Psoas muscle (tissue), 8 donors: Measurements from ENCODE around the gene TMEM185B. TPM values are rescaled to one million over a fixed set of nuclear protein-coding genes. Genes with fewer than 3 reads are reported as not detected.

Experiments used
- ATAC-seq, 4 donors: fragments of 200-7000 bp; cut with Tn5 transposase; one replicate each; pipeline ENCODE4 v1.9.1; 2020; ENCODE audit warnings: moderate library complexity in 3 of 4, mild to moderate bottlenecking in 2 of 4
- DNase-seq, 2 donors: peaks; one replicate each; pipeline ENCODE4 v3.0.0-alpha.2; 2020
- H3K27ac ChIP-seq: fragments of 200-600 bp; one replicate; pipeline ENCODE4 v1.8.0; 2022
- H3K27me3 ChIP-seq, 3 donors: fragments of 200-600 bp in 1 of 3; one replicate each; pipeline versions ENCODE4 v1.6.1 to v1.8.0; 2013 to 2022; ENCODE audit warnings: low read length in 2 of 3, mild to moderate bottlenecking in 2 of 3, moderate library complexity in 1 of 3; ENCODE audit not compliant: insufficient read depth in 3 of 3
- H3K36me3 ChIP-seq, 2 donors: fragments of 200-600 bp in 1 of 2; one replicate each; pipeline versions ENCODE4 v1.6.1 to v1.8.0; 2013 to 2022; ENCODE audit warnings: low read depth in 1 of 2, mild to moderate bottlenecking in 1 of 2, moderate library complexity in 1 of 2; ENCODE audit not compliant: insufficient read depth in 1 of 2
- H3K4me1 ChIP-seq: fragments of 200-600 bp; one replicate; pipeline ENCODE4 v1.8.0; 2022
- H3K4me3 ChIP-seq: fragments of 200-600 bp; one replicate; pipeline ENCODE4 v1.8.0; 2022; ENCODE audit warnings: mild to moderate bottlenecking
- H3K9me3 ChIP-seq: fragments of 200-600 bp; one replicate; pipeline ENCODE4 v1.8.0; 2022
- CTCF ChIP-seq: fragments of 200-600 bp; IDR thresholded peaks from one replicate; pipeline ENCODE4 v1.8.0; 2022; ENCODE audit warnings: antibody characterized with exemption
- WGBS, 3 donors: extraction: QIAGEN DNeasy Blood & Tissue Kit; methylation state at CpG; one replicate each; pipeline versions ENCODE4 v1.1.6 to v1.1.7; 2013; 5-methylcytosine and 5-hydroxymethylcytosine counted together
- intact Hi-C, 2 donors: fragments of 100-400 bp; cut with DNase I; formaldehyde crosslinking; loops; one replicate each; pipeline versions ENCODE4 v1.11.0 to v1.14.2; 2022
- polyA plus RNA-seq, 3 donors: library from polyadenylated mRNA; stranded (reverse); fragments of 200-250 nt; gene quantifications; one replicate each; pipeline ENCODE4 v1.2.3, GENCODE V29; 2013
- total RNA-seq, 4 donors: library from RNA; stranded (reverse); fragmentation: NEBNext Ultra II Directional in 2 of 4; extraction: Animal tissue kit (Norgen Biotek cat#: 25700) in 2 of 4; gene quantifications; one replicate each; pipeline versions ENCODE4 v1.2.1 to v1.2.4, GENCODE V29; 2021 to 2023
- donor health status: healthy with polysubstance abuse.
- donor health status: DM: no; HTN: no; CAD: no; lungs with moderate emphysema.
- donor health status: Bipolar disorder and iron deficiency.
- donor health status: healthy.
- donor health status: DM: yes; HTN: yes; CAD: no.
- donor health status: DM: no; HTN: no; CAD: no.
- donor health status: DM: no; HTN: no; CAD: no.
- donor health status: DM: yes; HTN: yes; CAD: no.

Gene TMEM185B
- total and polyA plus RNA-seq, 7 donors: 10.4 to 28.1 (median 15.3) TPM

GRCh38 chr2:120231974-120232635, 8.9 kb upstream of the TMEM185B start:
- no peak for TF ChIP-seq CTCF
- intact Hi-C loops: no loop called here
- peaks cover 0 to 2% (median 0%) of the 10 kb centered on the region in 3 donors for H3K27me3 ChIP-seq
- no peaks in the 10 kb centered on the region for H3K36me3 ChIP-seq
- peak overlapping the region; percentile 60 for H3K4me3 ChIP-seq
- H3K27ac ChIP-seq: peak overlapping the region; percentile 24
- peak in 3 of 4 donors; percentile 31 to 73 (median 55) for ATAC-seq
- no peaks in the 10 kb centered on the region for H3K9me3 ChIP-seq
- peak in 1 of 2 donors; percentile 46 for DNase-seq
- H3K4me1 ChIP-seq: peaks cover 18% of the 10 kb centered on the region
- WGBS, 3 donors: 13 to 35% (median 20%) methylated on average over 15 of the region's 15 CpGs

GRCh38 chr2:120231564-120231973, 8.4 kb upstream of the TMEM185B start:
- no peaks in the 10 kb centered on the region for H3K36me3 ChIP-seq
- intact Hi-C loops: no loop called here
- no peak overlapping the region for H3K27ac ChIP-seq
- no peaks in the 10 kb centered on the region for H3K9me3 ChIP-seq
- WGBS, 3 donors: 76 to 93% (median 82%) methylated on average over 4 of the region's 4 CpGs
- ATAC-seq (peak in 3 of 4 donors; percentile 21 to 31 (median 27)), DNase-seq (peak in 1 of 2 donors; percentile 23)
- TF ChIP-seq CTCF: no peak
- peaks cover 18% of the 10 kb centered on the region for H3K4me1 ChIP-seq
- H3K27me3 ChIP-seq: no peaks in the 10 kb centered on the region
- H3K4me3 ChIP-seq: peak overlapping the region; percentile 60

GRCh38 chr2:120230515-120231471, 7.6 kb upstream of the TMEM185B start:
- no peak for TF ChIP-seq CTCF
- DNase-seq (peak in 1 of 2 donors; percentile 20), ATAC-seq (no peak)
- WGBS, 3 donors: 76 to 90% (median 79%) methylated on average over 17 of the region's 17 CpGs
- Histone ChIP-seq H3K36me3 (no peaks in the 10 kb centered on the region), H3K4me3 (peak overlapping the region; percentile 60), H3K27ac (no peak overlapping the region), H3K4me1 (peaks cover 18% of the 10 kb centered on the region), H3K27me3 (no peaks in the 10 kb centered on the region), H3K9me3 (no peaks in the 10 kb centered on the region)
- intact Hi-C loops: no loop called here

GRCh38 chr2:120229341-120229740, 6.1 kb upstream of the TMEM185B start:
- DNase-seq (no peak), ATAC-seq (no peak)
- intact Hi-C loops: no loop called here
- no peak for TF ChIP-seq CTCF
- Histone ChIP-seq H3K4me1 (peaks cover 18% of the 10 kb centered on the region), H3K27ac (no peak overlapping the region), H3K27me3 (no peaks in the 10 kb centered on the region), H3K36me3 (no peaks in the 10 kb centered on the region), H3K4me3 (no peak overlapping the region), H3K9me3 (no peaks in the 10 kb centered on the region)
- WGBS, 3 donors: 79 to 85% (median 83%) methylated on average over 10 of the region's 10 CpGs
